Gastroesophageal sphincter (tissue), 4 donors: ENCODE data around the gene SSTR3. TPM values are rescaled to one million over a fixed set of nuclear protein-coding genes. Genes with fewer than 3 reads are reported as not detected.

Source experiments
- ATAC-seq: fragments of 150-250 bp; one replicate; pipeline ENCODE4 v1.9.1; 2016; ENCODE audit warnings: mild to moderate bottlenecking, moderate library complexity
- H3K27ac ChIP-seq, 4 donors: fragments of 200-600 bp; sonication (generic) in 3 of 4; 1 replicate in 3 of 4; 2 replicates in 1 of 4; pipeline ENCODE4 v1.5.1; 2016 to 2019
- H3K27me3 ChIP-seq: fragments of 200-600 bp; sonication (generic); one replicate; pipeline ENCODE4 v1.5.1; 2019
- H3K36me3 ChIP-seq, 2 donors: fragments of 200-600 bp; sonication (generic); one replicate each; pipeline ENCODE4 v1.5.1; 2019; ENCODE audit warnings: control low read depth in 1 of 2
- H3K4me1 ChIP-seq, 3 donors: fragments of 200-600 bp; sonication (generic); 1 replicate in 2 of 3; 2 replicates in 1 of 3; pipeline ENCODE4 v1.5.1; 2016 to 2019; ENCODE audit warnings: control low read depth in 2 of 3
- H3K4me3 ChIP-seq, 2 donors: fragments of 200-600 bp; sonication (generic); one replicate each; pipeline ENCODE4 v1.5.1; 2019; ENCODE audit warnings: mild to moderate bottlenecking in 1 of 2, moderate library complexity in 1 of 2
- H3K9me3 ChIP-seq, 3 donors: fragments of 200-600 bp; sonication (generic); one replicate each; pipeline ENCODE4 v1.5.1; 2017 to 2019; ENCODE audit warnings: control low read depth in 2 of 3
- EP300 ChIP-seq: sonication (generic); formaldehyde crosslinking; IDR thresholded peaks from one replicate; pipeline ENCODE4 v1.6.1; 2017; ENCODE audit warnings: antibody characterized with exemption, mild to moderate bottlenecking
- POLR2A ChIP-seq, 2 donors: fragments of 450-650 bp; IDR thresholded peaks; one replicate each; pipeline ENCODE4 v1.6.1; 2017; ENCODE audit warnings: antibody characterized with exemption in 2 of 2, mild to moderate bottlenecking in 2 of 2, moderate library complexity in 1 of 2
- POLR2AphosphoS5 ChIP-seq: sonication (generic); formaldehyde crosslinking; IDR thresholded peaks from one replicate; pipeline ENCODE4 v1.6.1; 2017; ENCODE audit warnings: antibody characterized with exemption
- WGBS, 2 donors: methylation state at CpG; one replicate each; pipeline ENCODE4 v1.1.5; 2018; ENCODE audit warnings: low coverage in 1 of 2; 5-methylcytosine and 5-hydroxymethylcytosine counted together
- total RNA-seq, 4 donors: library from RNA; depleted of rRNA; stranded (reverse); fragments of >200 nt; gene quantifications; one replicate each; pipeline ENCODE4 v1.1.0, GENCODE V29; 2016
- TF ChIP-seq, protein P1 (sequence below), 4 experiments: fragments of 200-600 bp in 2 of 4; fragments of 450-650 bp in 2 of 4; sonication (generic) in 1 of 4; IDR thresholded peaks; one replicate each; pipeline ENCODE4 v1.5.1; 2017 to 2019; ENCODE audit warnings: antibody characterized with exemption in 4 of 4, mild to moderate bottlenecking in 2 of 4, moderate library complexity in 2 of 4

SSTR3 gene
- total RNA-seq, 4 donors from 2014 or later = not detected

GRCh38 chr22:37225481-37225880, 13.2 kb upstream of the SSTR3 start:
- Histone ChIP-seq H3K4me3 (no peak overlapping the region), H3K36me3 (no peaks in the 10 kb centered on the region), H3K27ac (no peak overlapping the region), H3K9me3 (no peaks in the 10 kb centered on the region), H3K27me3 (peaks cover 25% of the 10 kb centered on the region), H3K4me1 (peaks cover 0 to 18% (median 0%) of the 10 kb centered on the region in 3 donors)
- no peak for ATAC-seq
- TF ChIP-seq EP300 (no peak), POLR2AphosphoS5 (no peak), POLR2A (IDR thresholded peaks at IDR 0.05) (no peak)
- TF ChIP-seq, protein P1, sequence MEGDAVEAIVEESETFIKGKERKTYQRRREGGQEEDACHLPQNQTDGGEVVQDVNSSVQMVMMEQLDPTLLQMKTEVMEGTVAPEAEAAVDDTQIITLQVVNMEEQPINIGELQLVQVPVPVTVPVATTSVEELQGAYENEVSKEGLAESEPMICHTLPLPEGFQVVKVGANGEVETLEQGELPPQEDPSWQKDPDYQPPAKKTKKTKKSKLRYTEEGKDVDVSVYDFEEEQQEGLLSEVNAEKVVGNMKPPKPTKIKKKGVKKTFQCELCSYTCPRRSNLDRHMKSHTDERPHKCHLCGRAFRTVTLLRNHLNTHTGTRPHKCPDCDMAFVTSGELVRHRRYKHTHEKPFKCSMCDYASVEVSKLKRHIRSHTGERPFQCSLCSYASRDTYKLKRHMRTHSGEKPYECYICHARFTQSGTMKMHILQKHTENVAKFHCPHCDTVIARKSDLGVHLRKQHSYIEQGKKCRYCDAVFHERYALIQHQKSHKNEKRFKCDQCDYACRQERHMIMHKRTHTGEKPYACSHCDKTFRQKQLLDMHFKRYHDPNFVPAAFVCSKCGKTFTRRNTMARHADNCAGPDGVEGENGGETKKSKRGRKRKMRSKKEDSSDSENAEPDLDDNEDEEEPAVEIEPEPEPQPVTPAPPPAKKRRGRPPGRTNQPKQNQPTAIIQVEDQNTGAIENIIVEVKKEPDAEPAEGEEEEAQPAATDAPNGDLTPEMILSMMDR (IDR thresholded peaks at IDR 0.05) = no peak
- WGBS, 2 donors = 53% methylated on average over 3 of the region's 8 CpGs; no CpG with 5 or more reads in 1 of the 2 donors

GRCh38 chr22:37224757-37225420, 12.6 kb upstream of the SSTR3 start:
- H3K4me1 ChIP-seq = peaks cover 0 to 16% (median 0%) of the 10 kb centered on the region in 3 donors
- peaks cover 25% of the 10 kb centered on the region for H3K27me3 ChIP-seq
- TF ChIP-seq POLR2AphosphoS5 (no peak), EP300 (no peak), POLR2A (IDR thresholded peaks at IDR 0.05) (no peak)
- TF ChIP-seq, protein P1 (IDR thresholded peaks at IDR 0.05) = no peak
- no peak for ATAC-seq
- WGBS, 2 donors = 51 to 57% methylated on average over 7 of the region's 8 CpGs
- no peak overlapping the region for H3K27ac ChIP-seq
- no peaks in the 10 kb centered on the region for H3K36me3 ChIP-seq
- no peak overlapping the region for H3K4me3 ChIP-seq
- no peaks in the 10 kb centered on the region for H3K9me3 ChIP-seq

DNA sequence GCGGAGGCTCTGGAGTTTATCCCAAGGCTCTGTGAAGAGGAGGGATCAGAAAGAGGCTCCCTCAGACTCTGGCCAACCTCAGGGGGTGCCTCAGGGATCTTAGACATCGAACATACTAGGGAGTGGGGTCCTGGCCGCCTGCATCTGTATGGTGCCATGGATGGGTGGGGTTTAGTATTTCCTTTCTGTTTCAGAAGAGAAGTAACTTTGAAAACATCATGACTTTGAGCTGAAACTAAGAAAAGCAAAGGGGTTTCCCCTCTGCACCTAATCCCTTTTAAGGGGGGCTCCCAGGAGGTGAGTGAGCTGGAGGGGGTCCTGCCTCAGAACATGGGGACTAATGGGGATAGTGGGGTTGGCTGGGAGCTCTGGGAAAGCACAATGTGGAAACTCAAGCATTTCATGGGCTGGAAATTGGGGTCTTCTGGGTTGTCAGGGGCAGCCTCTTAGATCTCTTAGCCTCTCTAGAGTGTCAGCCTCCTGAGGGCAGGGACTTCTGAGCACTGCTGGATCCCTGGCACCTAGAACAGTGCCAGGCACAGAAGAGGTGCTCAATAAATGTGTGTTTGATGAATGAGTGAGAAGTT, 11.8 kb upstream of the SSTR3 start:
- no peak overlapping the region for H3K4me3 ChIP-seq
- 52 to 100% methylated on average over 1 to 3 of the region's 3 CpGs for WGBS, 2 donors
- no peaks in the 10 kb centered on the region for H3K9me3 ChIP-seq
- H3K4me1 ChIP-seq = peaks cover 0 to 8% (median 0%) of the 10 kb centered on the region in 3 donors
- ATAC-seq = no peak
- TF ChIP-seq EP300 = no peak
- TF ChIP-seq, protein P1 (IDR thresholded peaks at IDR 0.05) = no peak
- no peak for TF ChIP-seq POLR2A (IDR thresholded peaks at IDR 0.05)
- TF ChIP-seq POLR2AphosphoS5 = no peak
- no peaks in the 10 kb centered on the region for H3K36me3 ChIP-seq
- no peak overlapping the region for H3K27ac ChIP-seq
- H3K27me3 ChIP-seq = peaks cover 33% of the 10 kb centered on the region

- no peaks in the 10 kb centered on the region for H3K4me1 ChIP-seq
- H3K9me3 ChIP-seq = no peaks in the 10 kb centered on the region
- WGBS, 2 donors = 51 to 79% methylated on average over 4 to 6 of the region's 8 CpGs
- TF ChIP-seq POLR2A (IDR thresholded peaks at IDR 0.05) = no peak
- no peak for TF ChIP-seq EP300
- TF ChIP-seq, protein P1 (IDR thresholded peaks at IDR 0.05) = no peak
- no peak for TF ChIP-seq POLR2AphosphoS5
- peaks cover 43% of the 10 kb centered on the region for H3K27me3 ChIP-seq
- ATAC-seq = no peak
- no peak overlapping the region for H3K4me3 ChIP-seq
- no peak overlapping the region for H3K27ac ChIP-seq
- no peaks in the 10 kb centered on the region for H3K36me3 ChIP-seq
Observed at GRCh38 chr22:37222440-37222971, 10.2 kb upstream of the SSTR3 start.
